ENCODE results near the gene COL17A1.

- TF ChIP-seq CTCF (IDR thresholded peaks at IDR 0.05) (no peak), POLR2A (IDR thresholded peaks at IDR 0.05) (no peak)
Measured at GRCh38 chr10:104130041-104130440, 44.4 kb upstream of the COL17A1 start.
